Heart right ventricle (tissue), 16 donors: ENCODE measurements around the gene SMURF1. TPM values are rescaled to one million over a fixed set of nuclear protein-coding genes. Genes with fewer than 3 reads are reported as not detected.
"Not testable (repeated sequence)": the region's sequence is repeated elsewhere in the genome, so short reads cannot be mapped to it uniquely, and the experiment has no call there.

Experiments
- ATAC-seq, 8 donors: fragments of 200-7000 bp; cut with Tn5 transposase; one replicate each; pipeline ENCODE4 v1.9.1; 2020; ENCODE audit warnings: mild to moderate bottlenecking in 8 of 8, moderate library complexity in 8 of 8, moderate number of reproducible peaks in 1 of 8
- DNase-seq, 2 donors: peaks; one replicate each; pipeline ENCODE4 v3.0.0-alpha.2; 2020
- H3K27ac ChIP-seq, 10 donors: fragments of 200-600 bp; sonication (generic) in 2 of 10; one replicate each; pipeline versions ENCODE4 v1.5.0 to v1.8.0; 2020 to 2022; ENCODE audit warnings: mild to moderate bottlenecking in 3 of 10
- H3K27me3 ChIP-seq, 7 donors: fragments of 200-600 bp; one replicate each; pipeline ENCODE4 v1.8.0; 2021 to 2022; ENCODE audit warnings: mild to moderate bottlenecking in 2 of 7
- H3K36me3 ChIP-seq, 9 donors: fragments of 200-600 bp; sonication (generic) in 1 of 9; one replicate each; pipeline versions ENCODE4 v1.5.0 to v1.8.0; 2020 to 2022; ENCODE audit warnings: mild to moderate bottlenecking in 2 of 9
- H3K4me1 ChIP-seq, 9 donors: fragments of 200-600 bp; sonication (generic) in 1 of 9; one replicate each; pipeline versions ENCODE4 v1.5.0 to v1.8.0; 2020 to 2022; ENCODE audit warnings: mild to moderate bottlenecking in 4 of 9
- H3K4me3 ChIP-seq, 10 donors: fragments of 200-600 bp; sonication (generic) in 2 of 10; one replicate each; pipeline versions ENCODE4 v1.5.0 to v1.8.0; 2020 to 2022; ENCODE audit warnings: mild to moderate bottlenecking in 7 of 10, moderate library complexity in 2 of 10
- H3K9me3 ChIP-seq, 11 donors: fragments of 200-600 bp in 10 of 11; sonication (generic) in 2 of 11; one replicate each; pipeline versions ENCODE4 v1.5.0 to v1.8.0; 2013 to 2022; ENCODE audit warnings: mild to moderate bottlenecking in 2 of 11, control low read depth in 1 of 11, moderate library complexity in 1 of 11
- CTCF ChIP-seq, 9 donors: fragments of 200-600 bp; sonication (generic) in 2 of 9; IDR thresholded peaks; one replicate each; pipeline versions ENCODE4 v1.5.0 to v1.8.0; 2021 to 2022; ENCODE audit warnings: antibody characterized with exemption in 9 of 9, mild to moderate bottlenecking in 5 of 9, moderate library complexity in 1 of 9
- WGBS, 2 donors: extraction: QIAGEN DNeasy Blood & Tissue Kit; methylation state at CpG; one replicate each; pipeline ENCODE4 v1.1.7; 2013; ENCODE audit warnings: inconsistent platforms in 1 of 2; 5-methylcytosine and 5-hydroxymethylcytosine counted together
- intact Hi-C, 10 donors: fragments of 100-400 bp; cut with DNase I; formaldehyde crosslinking; loops; one replicate each; pipeline versions ENCODE4 v1.11.1 to v1.14.2; 2022
- polyA plus RNA-seq, 2 donors: library from polyadenylated mRNA; stranded (reverse); fragments of 200-250 nt; gene quantifications; one replicate each; pipeline ENCODE4 v1.2.3, GENCODE V29; 2013
- total RNA-seq, 10 donors: library from RNA; stranded (reverse); fragmentation: NEBNext Ultra II Directional in 3 of 10; extraction: Animal tissue kit (Norgen Biotek cat#: 25700) in 3 of 10; gene quantifications; one replicate each; pipeline versions ENCODE4 v1.2.1 to v1.2.4, GENCODE V29; 2021 to 2023
- donor health status: Arrhythmogenic right ventricular cardiomyopathy.
- donor health status: ischemic (EF 13 %, LVEDD 7.1; RV severe dilation, severe dysfunction).
- donor health status: healthy with polysubstance abuse.
- donor health status: DM: no; HTN: yes; CAD: no.
- donor health status: DM: no; HTN: no; CAD: no.
- donor health status: ischemic (EF 25% LVEDD 6.9; RV normal size, moderate dysfunction).
- donor health status: ischemic (EF 25% LVEDD 5.7; RV mildly dilated, moderate dysfunction).
- donor health status: healthy.
- donor health status: DM: yes; HTN: yes; CAD: no.
- donor health status: Ischemic cardiomyopathy.
- donor health status: ischemic (EF 35%, LVEDD 5.7; RV mildly dilated, moderate dysfunction).
- donor health status: nonischemic (EF 11% LVEDD 7.7; RV severe dilation, severe dysfunction).
- donor health status: DM: yes; HTN: yes; CAD: no.
- donor health status: PGD.
- donor health status: ischemic (EF 29% LVEDD 5.4; RV normal size, mild dysfunction).
- donor health status: nonischemic (EF 23%, LVEDD 6.1; RV moderate dilation, normal function).

Gene SMURF1
- total and polyA plus RNA-seq, 12 donors: 4.2 to 14.7 (median 10.8) TPM

GRCh38 chr7:99102361-99102760 is 41.5 kb downstream of the SMURF1 start:
- Histone ChIP-seq H3K4me1 (peaks cover 0 to 43% (median 7%) of the 10 kb centered on the region in 9 donors), H3K9me3 (peaks cover 0 to 21% (median 5%) of the 10 kb centered on the region in 11 donors), H3K27me3 (no peaks in the 10 kb centered on the region), H3K27ac (no peak overlapping the region), H3K36me3 (no peaks in the 10 kb centered on the region), H3K4me3 (no peak overlapping the region)
- WGBS, 2 donors: 80 to 87% methylated on average over 1 of the region's 1 CpG
- DNase-seq (no peak), ATAC-seq (no peak)
- intact Hi-C loops: loop anchor here in 1 of 10 donors (5.0 kb wide), 1 partner anchor 40 kb away; the partner anchor contains the start of gene SMURF1
- TF ChIP-seq CTCF (IDR thresholded peaks at IDR 0.05): no peak

GRCh38 chr7:99101516-99101915 is 42.4 kb downstream of the SMURF1 start:
- ATAC-seq: not testable (repeated sequence)

GRCh38 chr7:99099499-99100077 is 44.3 kb downstream of the SMURF1 start:
- TF ChIP-seq CTCF (IDR thresholded peaks at IDR 0.05): no peak
- peak in 6 of 8 donors; percentile 13 to 73 (median 46) for ATAC-seq
- intact Hi-C loops: loop anchor here in 2 of 10 donors (5.0 kb wide), 1 partner anchor 43 kb away; the partner anchor contains the start of gene SMURF1 (in 2 of the 2)
- Histone ChIP-seq H3K4me3 (no peak overlapping the region), H3K36me3 (no peaks in the 10 kb centered on the region), H3K27me3 (no peaks in the 10 kb centered on the region), H3K9me3 (peaks cover 0 to 24% (median 5%) of the 10 kb centered on the region in 11 donors), H3K4me1 (peaks cover 0 to 41% (median 19%) of the 10 kb centered on the region in 9 donors), H3K27ac (peak overlapping the region in 6 of 10 donors; percentile 6 to 42 (median 30))
- DNase-seq: no peak
- 76% methylated on average over 6 of the region's 6 CpGs for WGBS, 2 donors

More at GRCh38 chr7:99101516-99101915, 42.4 kb downstream of the SMURF1 start:
- DNase-seq, H3K27me3 ChIP-seq, H3K4me3 ChIP-seq, H3K27ac ChIP-seq, H3K36me3 ChIP-seq: not testable (repeated sequence)
- 91 to 92% methylated on average over 13 of the region's 13 CpGs for WGBS, 2 donors
- peaks cover 0 to 40% (median 9%) of the 10 kb centered on the region in 9 donors for H3K4me1 ChIP-seq
- intact Hi-C loops: loop anchor here in 1 of 10 donors (5.0 kb wide), 1 partner anchor 41 kb away; the partner anchor contains the start of gene SMURF1
- H3K9me3 ChIP-seq: peaks cover 0 to 24% (median 5%) of the 10 kb centered on the region in 11 donors

- Histone ChIP-seq H3K4me1 (peaks cover 0 to 42% (median 19%) of the 10 kb centered on the region in 9 donors), H3K27me3 (no peaks in the 10 kb centered on the region), H3K9me3 (peaks cover 0 to 24% (median 5%) of the 10 kb centered on the region in 11 donors), H3K27ac (peak overlapping the region in 6 of 10 donors; percentile 6 to 42 (median 30)), H3K36me3 (no peaks in the 10 kb centered on the region), H3K4me3 (no peak overlapping the region)
- intact Hi-C loops: loop anchor here in 1 of 10 donors (5.0 kb wide), 1 partner anchor 43 kb away; the partner anchor contains the start of gene SMURF1
- 63 to 74% methylated on average over 6 of the region's 6 CpGs for WGBS, 2 donors
- TF ChIP-seq CTCF (IDR thresholded peaks at IDR 0.05): no peak
- ATAC-seq: peak in 7 of 8 donors; percentile 18 to 45 (median 27)
- DNase-seq: no peak
Measured at GRCh38 chr7:99098824-99099498, 44.9 kb downstream of the SMURF1 start.
